Stimulated activated naive CD8-positive, alpha-beta T cell treated with anti-CD3 and anti-CD28 coated beads, Interleukin-15, amount 100 ng/mL, for 72 hours (primary cell): ENCODE data around the gene MYF5.

ENCODE experiments used
- ATAC-seq: fragments of 150-1000 bp; cut with Tn5 transposase; 2 replicates; pipeline ENCODE4 v1.10.0; 2021; ENCODE audit warnings: mild to moderate bottlenecking, moderate library complexity
- DNase-seq, 2 donors: peaks; one replicate each; pipeline ENCODE4 v3.0.0; 2021 to 2022
- H3K27ac Mint-ChIP-seq, 2 donors: one replicate each; pipeline ENCODE4 v1.8.0; 2022; ENCODE audit warnings: mild to moderate bottlenecking in 2 of 2, mixed read lengths in 2 of 2, moderate library complexity in 2 of 2
- H3K27me3 Mint-ChIP-seq: one replicate; pipeline ENCODE4 v1.8.0; 2022; ENCODE audit warnings: mixed read lengths
- H3K4me1 Mint-ChIP-seq: one replicate; pipeline ENCODE4 v1.8.0; 2022; ENCODE audit warnings: mild to moderate bottlenecking, mixed read lengths
- H3K4me3 Mint-ChIP-seq, 2 donors: one replicate each; pipeline ENCODE4 v1.8.0; 2022; ENCODE audit warnings: mild to moderate bottlenecking in 2 of 2, mixed read lengths in 2 of 2, moderate library complexity in 1 of 2
- H3K9me3 Mint-ChIP-seq, 2 donors: one replicate each; pipeline ENCODE4 v1.8.0; 2022; ENCODE audit warnings: mixed read lengths in 2 of 2

The MYF5 gene

GRCh38 chr12:80714846-80715245 lies 1.9 kb upstream of the MYF5 start:
- Mint-ChIP-seq H3K4me1 (no peaks in the 10 kb centered on the region), H3K27ac (no peak overlapping the region), H3K4me3 (no peak overlapping the region), H3K9me3 (peaks cover 0 to 7% of the 10 kb centered on the region in 2 donors), H3K27me3 (peaks cover 57% of the 10 kb centered on the region)
- no peak for DNase-seq
- no peak for ATAC-seq

DNA sequence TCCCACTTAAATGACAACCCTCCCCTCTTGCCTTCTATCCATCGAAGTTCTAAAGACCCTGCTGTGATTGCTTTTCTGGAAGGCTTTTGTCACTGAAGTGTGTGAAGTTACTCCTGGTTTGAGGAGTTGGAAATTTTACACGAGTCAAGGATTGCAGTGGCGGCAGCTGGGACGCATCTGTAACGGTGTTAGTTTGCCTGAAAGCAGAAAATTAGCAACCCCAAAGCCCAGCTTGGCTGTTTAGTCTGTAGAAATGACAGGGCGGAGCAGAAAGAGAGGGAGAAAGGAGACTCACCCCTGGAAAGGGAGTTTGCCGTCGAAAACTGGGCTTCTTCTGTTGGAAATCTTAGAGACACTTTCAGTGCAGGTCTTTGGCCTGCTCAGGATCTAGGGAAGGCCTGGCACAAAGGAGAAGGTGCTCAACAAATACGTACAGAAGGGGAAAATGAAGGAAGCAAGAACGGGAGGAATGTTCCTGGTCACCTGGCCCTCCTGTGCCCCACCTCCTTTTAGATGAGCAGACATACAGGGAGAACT lies 931 bp upstream of the MYF5 start:
- Mint-ChIP-seq H3K4me1 (no peaks in the 10 kb centered on the region), H3K27ac (no peak overlapping the region), H3K9me3 (no peaks in the 10 kb centered on the region), H3K27me3 (peaks cover 48% of the 10 kb centered on the region), H3K4me3 (no peak overlapping the region)
- ATAC-seq (no peak), DNase-seq (no peak)

GRCh38 chr12:80717856-80718255 lies 1.1 kb downstream of the MYF5 start:
- Mint-ChIP-seq H3K4me1 (no peaks in the 10 kb centered on the region), H3K9me3 (no peaks in the 10 kb centered on the region), H3K27me3 (peaks cover 46% of the 10 kb centered on the region), H3K4me3 (no peak overlapping the region), H3K27ac (no peak overlapping the region)
- DNase-seq = no peak
- no peak for ATAC-seq

GRCh38 chr12:80720516-80720915 lies 3.8 kb downstream of the MYF5 start:
- H3K4me3 Mint-ChIP-seq = no peak overlapping the region
- no peak overlapping the region for H3K27ac Mint-ChIP-seq
- H3K27me3 Mint-ChIP-seq = peaks cover 26% of the 10 kb centered on the region
- H3K4me1 Mint-ChIP-seq = no peaks in the 10 kb centered on the region
- ATAC-seq (no peak), DNase-seq (no peak)
- no peaks in the 10 kb centered on the region for H3K9me3 Mint-ChIP-seq

DNA sequence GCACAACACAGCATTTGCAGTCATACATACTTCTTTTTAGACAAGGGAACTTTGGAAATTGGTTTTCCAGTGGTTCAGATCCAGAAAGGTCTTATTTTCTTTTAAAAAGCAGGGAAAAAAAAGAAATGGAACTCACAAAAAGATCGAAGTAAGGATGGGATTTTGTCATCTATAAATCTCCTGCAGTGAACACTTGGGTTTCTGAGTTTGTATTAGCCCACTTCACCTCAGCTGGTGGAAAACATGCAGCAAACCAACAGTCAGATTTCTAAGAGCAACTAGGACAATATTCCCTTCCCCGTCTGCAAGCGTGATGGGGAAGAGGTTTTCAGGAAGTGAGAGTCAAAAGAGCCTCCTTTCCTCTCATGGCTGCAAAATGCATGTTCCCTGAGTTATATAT lies 4.6 kb downstream of the MYF5 start:
- peaks cover 18% of the 10 kb centered on the region for H3K27me3 Mint-ChIP-seq
- H3K9me3 Mint-ChIP-seq = no peaks in the 10 kb centered on the region
- ATAC-seq (no peak), DNase-seq (no peak)
- no peak overlapping the region for H3K27ac Mint-ChIP-seq
- no peaks in the 10 kb centered on the region for H3K4me1 Mint-ChIP-seq
- H3K4me3 Mint-ChIP-seq = no peak overlapping the region

- no peaks in the 10 kb centered on the region for H3K27me3 Mint-ChIP-seq
- DNase-seq = no peak
- no peak for ATAC-seq
These were observed 29.3 kb downstream of the MYF5 start for GRCh38 chr12:80745851-80746505.

GRCh38 chr12:80747800-80748199 lies 31.1 kb downstream of the MYF5 start:
- no peaks in the 10 kb centered on the region for H3K9me3 Mint-ChIP-seq
- ATAC-seq = no peak
- no peak overlapping the region for H3K4me3 Mint-ChIP-seq
- no peak overlapping the region for H3K27ac Mint-ChIP-seq
- no peak for DNase-seq
- no peaks in the 10 kb centered on the region for H3K4me1 Mint-ChIP-seq
- H3K27me3 Mint-ChIP-seq = no peaks in the 10 kb centered on the region

More at GRCh38 chr12:80745851-80746505, 29.3 kb downstream of the MYF5 start:
- H3K9me3 Mint-ChIP-seq = no peaks in the 10 kb centered on the region
- no peaks in the 10 kb centered on the region for H3K4me1 Mint-ChIP-seq
- no peak overlapping the region for H3K4me3 Mint-ChIP-seq
- no peak overlapping the region for H3K27ac Mint-ChIP-seq

DNA sequence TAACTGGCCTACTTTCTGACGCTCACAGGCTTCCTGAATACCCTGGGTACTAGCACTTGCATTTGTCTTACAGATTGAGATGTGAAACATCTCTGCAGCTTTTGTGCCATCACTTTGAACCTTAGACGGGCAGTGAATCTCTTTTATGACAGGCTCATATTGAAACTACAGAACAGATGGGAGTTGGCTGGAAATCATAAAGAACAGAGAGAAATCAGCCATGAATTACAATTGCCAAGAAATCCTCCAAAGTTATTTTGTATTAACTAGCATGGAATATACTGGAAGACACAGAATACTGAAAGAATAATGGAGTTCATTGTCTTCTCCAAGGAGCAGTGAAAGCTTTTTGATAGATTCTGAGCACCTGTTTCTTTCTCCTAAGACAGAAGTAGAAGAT lies 32.7 kb downstream of the MYF5 start:
- Mint-ChIP-seq H3K9me3 (no peaks in the 10 kb centered on the region), H3K27me3 (no peaks in the 10 kb centered on the region), H3K27ac (no peak overlapping the region), H3K4me1 (no peaks in the 10 kb centered on the region), H3K4me3 (no peak overlapping the region)
- no peak for DNase-seq
- ATAC-seq = no peak

DNA sequence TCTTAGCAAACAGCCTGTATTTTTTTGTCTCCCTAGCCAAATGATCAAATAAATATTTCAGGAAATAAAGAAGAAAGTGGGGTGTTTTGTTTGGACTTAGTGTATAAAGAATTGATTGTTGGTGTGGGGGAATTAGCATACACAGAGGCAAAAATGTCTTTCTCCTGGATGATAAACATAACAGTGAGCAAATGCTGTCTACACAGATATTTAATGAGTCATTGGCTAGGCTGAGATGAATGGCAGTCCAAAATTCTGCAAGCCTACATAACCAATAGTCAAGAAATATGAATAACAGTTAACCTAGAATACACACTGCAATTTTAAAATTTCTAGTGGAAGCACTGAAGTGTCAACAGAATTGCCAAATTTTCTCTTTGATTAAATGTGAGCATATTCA lies 35.8 kb downstream of the MYF5 start:
- DNase-seq = no peak
- ATAC-seq = no peak
- no peaks in the 10 kb centered on the region for H3K27me3 Mint-ChIP-seq
- no peak overlapping the region for H3K4me3 Mint-ChIP-seq
- no peaks in the 10 kb centered on the region for H3K4me1 Mint-ChIP-seq
- H3K9me3 Mint-ChIP-seq = peaks cover 0 to 4% of the 10 kb centered on the region in 2 donors
- H3K27ac Mint-ChIP-seq = no peak overlapping the region

DNA sequence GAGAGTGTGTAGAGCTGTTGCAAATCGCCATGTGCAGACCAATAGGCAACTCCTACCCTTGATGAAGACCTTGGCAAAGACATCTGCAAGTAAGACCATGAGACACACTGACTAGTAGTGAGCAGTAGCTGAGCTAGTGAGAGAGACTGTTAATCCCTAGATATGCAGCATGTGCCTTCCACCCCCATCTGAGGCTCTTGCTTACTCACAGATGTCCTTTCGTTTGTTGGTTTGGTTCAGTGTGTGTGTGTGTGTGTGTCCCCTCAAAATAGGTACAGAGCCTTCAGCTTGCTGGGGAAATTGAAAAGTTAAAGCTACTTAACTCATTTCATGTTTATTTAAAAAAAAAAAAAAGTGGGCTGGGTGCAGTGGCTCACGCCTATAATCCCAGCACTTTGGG lies 37.6 kb downstream of the MYF5 start:
- Mint-ChIP-seq H3K27me3 (no peaks in the 10 kb centered on the region), H3K9me3 (peaks cover 0 to 4% of the 10 kb centered on the region in 2 donors), H3K4me1 (no peaks in the 10 kb centered on the region), H3K27ac (no peak overlapping the region), H3K4me3 (no peak overlapping the region)
- DNase-seq (no peak), ATAC-seq (no peak)

DNA sequence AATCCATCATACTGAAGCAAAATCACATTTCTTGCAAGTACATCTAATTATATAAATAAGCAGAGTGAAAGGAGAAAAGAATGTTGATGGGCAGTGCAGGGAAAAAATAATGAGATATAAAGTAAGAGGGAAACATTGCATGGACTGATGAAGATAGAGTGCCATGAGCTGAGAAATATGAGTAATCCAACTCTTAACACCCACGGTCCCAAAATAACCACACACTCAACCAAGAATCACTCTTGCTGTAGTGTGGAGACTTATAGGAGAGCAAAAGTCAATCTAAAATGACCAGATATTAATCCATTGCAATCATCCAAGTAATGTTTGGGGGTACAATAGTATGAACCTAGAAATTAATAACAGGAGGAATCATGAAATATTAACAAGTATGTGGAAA lies 40.2 kb downstream of the MYF5 start:
- no peaks in the 10 kb centered on the region for H3K27me3 Mint-ChIP-seq
- DNase-seq (no peak), ATAC-seq (no peak)
- no peaks in the 10 kb centered on the region for H3K4me1 Mint-ChIP-seq
- no peak overlapping the region for H3K4me3 Mint-ChIP-seq
- H3K9me3 Mint-ChIP-seq = peaks cover 0 to 4% of the 10 kb centered on the region in 2 donors
- no peak overlapping the region for H3K27ac Mint-ChIP-seq

DNA sequence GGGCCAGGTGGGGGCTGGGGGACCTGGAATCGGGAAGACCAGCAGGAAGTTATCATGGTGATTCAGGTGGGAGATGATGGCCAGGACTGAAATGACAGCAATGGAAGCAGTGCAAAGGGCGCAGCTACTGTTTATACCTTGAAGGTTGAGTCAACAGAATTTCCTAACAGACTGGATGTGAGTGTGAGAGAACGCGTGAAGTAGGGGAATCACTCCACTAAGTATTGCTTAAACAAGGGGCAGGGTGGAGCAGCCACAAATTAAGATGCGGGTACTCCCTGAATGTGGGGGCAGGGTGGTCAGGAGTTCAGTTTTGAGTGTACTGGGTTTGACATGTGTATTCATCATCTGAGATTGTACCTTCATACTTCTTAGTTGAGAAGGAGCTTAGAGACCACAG lies 45.1 kb downstream of the MYF5 start:
- ATAC-seq = no peak
- H3K4me1 Mint-ChIP-seq = no peaks in the 10 kb centered on the region
- no peaks in the 10 kb centered on the region for H3K9me3 Mint-ChIP-seq
- no peaks in the 10 kb centered on the region for H3K27me3 Mint-ChIP-seq
- no peak overlapping the region for H3K4me3 Mint-ChIP-seq
- no peak overlapping the region for H3K27ac Mint-ChIP-seq
- DNase-seq = no peak

DNA sequence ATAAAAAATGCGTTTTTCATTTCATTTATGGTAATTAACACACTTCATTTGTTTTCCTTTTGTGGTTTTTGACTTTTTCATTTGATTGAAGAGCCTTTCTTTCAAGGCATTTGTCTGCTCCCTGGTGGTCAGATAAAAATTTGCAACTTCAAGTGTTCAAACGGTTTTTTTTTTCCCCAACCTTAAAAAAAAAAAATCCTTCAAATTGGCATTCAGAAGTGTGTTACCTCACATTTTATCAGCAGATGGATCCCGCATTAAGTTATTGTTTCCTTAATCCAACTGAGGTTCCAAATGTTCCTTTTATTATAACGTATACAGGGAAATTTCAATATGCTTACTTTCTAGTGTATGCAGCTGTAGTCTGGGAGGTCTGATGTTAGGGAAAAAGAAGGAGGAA lies 47.2 kb downstream of the MYF5 start:
- no peaks in the 10 kb centered on the region for H3K4me1 Mint-ChIP-seq
- H3K27ac Mint-ChIP-seq = no peak overlapping the region
- no peaks in the 10 kb centered on the region for H3K27me3 Mint-ChIP-seq
- H3K4me3 Mint-ChIP-seq = no peak overlapping the region
- DNase-seq (no peak), ATAC-seq (no peak)
- no peaks in the 10 kb centered on the region for H3K9me3 Mint-ChIP-seq

DNA sequence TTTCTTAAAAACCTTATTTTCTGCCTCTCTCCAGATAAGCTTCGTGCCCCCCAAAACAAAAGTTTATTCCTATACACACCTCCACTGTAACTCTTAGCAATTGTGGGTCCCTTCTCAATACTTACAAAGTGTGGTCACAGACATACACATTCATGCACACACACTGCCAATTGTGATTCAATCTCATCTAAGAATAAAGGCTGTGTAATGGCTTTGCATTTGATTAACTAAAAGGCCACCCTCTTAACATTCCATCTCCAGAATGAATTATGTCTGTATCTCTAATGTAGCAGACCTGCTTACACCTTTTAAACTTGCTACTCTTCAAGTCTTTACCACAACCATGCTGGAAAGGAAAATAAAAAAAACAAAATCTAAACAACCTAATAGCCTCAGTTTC lies 49.5 kb downstream of the MYF5 start:
- Mint-ChIP-seq H3K4me3 (no peak overlapping the region), H3K27ac (no peak overlapping the region), H3K4me1 (no peaks in the 10 kb centered on the region), H3K27me3 (no peaks in the 10 kb centered on the region), H3K9me3 (peaks cover 0 to 5% of the 10 kb centered on the region in 2 donors)
- ATAC-seq = no peak
- no peak for DNase-seq

GRCh38 chr12:80766897-80767296 lies 50.2 kb downstream of the MYF5 start:
- ATAC-seq (no peak), DNase-seq (no peak)
- Mint-ChIP-seq H3K4me1 (no peaks in the 10 kb centered on the region), H3K9me3 (peaks cover 0 to 11% of the 10 kb centered on the region in 2 donors), H3K4me3 (no peak overlapping the region), H3K27me3 (no peaks in the 10 kb centered on the region), H3K27ac (no peak overlapping the region)
